Measurements from ENCODE around the gene FUT8.

FUT8 gene

DNA sequence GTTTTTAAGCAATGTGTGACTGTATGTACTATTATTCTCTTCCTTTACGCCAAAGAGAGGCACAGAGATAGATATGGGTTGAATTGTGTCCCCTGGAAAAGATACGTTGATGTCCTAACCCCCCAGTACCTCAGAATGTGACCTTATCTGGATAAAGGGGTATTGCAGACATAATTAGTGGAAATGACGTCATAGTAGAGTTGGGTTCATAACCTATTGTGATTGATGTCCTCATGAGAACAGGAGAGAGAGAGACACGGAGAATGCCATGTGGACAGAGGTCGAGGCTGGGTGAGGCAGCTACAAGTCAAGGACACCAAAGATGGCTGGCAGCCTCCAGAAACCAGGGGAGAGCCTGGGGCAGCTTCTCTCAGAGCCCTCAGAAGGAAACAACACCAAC lies 376.3 kb downstream of the FUT8 start:
- DNase-seq, result no peak

DNA sequence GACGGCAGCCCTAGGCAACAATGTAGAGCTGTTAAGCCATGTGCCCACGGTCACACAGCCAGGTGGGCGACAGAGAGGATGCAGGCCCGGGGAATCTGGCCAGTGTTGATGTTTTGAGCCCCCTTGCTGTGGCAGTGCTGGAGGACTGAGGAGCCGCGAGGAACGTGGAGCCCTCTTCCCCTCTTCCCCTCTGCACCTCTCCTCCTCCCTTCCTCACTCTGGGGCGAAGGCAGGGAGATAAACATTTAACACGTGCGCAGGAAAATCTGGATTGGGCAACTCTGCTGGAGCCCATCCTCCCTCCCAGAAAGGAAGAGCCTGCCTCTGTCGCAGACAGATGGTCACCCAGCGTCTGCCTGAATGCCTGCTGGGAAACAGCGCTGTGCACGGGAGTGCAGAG lies 376.8 kb downstream of the FUT8 start:
- no peak for DNase-seq

DNA sequence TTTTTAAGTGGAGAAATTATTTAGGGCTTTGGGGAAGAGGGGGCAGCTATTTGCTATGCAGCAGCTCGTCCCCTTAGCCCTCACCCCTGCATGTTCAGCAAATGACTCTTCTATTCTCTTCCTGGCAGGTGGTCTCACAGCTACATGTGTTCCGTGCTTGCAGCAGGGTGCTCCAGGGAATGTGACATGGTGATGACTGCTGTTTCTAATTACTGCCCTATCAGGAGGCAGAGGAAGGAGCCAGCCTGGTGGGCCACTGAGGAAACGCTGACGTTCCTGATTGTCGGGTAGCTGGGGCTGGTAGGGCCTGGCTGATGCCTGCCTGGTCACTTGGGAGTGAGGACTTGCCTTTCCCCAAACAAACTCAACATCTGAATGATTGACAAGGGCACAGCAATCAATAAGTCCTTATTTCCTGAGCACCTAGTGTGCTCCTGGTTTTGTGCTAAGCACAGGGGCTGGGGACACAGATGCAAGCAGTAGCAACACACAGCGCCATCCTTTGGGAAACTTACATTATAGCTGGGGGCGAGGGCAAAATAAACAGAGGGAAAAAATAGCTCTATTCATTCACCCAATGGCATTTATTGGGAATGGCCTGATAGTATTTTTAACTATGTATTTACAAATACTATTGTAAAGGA lies 377.8 kb downstream of the FUT8 start:
- DNase-seq, result no peak

DNA sequence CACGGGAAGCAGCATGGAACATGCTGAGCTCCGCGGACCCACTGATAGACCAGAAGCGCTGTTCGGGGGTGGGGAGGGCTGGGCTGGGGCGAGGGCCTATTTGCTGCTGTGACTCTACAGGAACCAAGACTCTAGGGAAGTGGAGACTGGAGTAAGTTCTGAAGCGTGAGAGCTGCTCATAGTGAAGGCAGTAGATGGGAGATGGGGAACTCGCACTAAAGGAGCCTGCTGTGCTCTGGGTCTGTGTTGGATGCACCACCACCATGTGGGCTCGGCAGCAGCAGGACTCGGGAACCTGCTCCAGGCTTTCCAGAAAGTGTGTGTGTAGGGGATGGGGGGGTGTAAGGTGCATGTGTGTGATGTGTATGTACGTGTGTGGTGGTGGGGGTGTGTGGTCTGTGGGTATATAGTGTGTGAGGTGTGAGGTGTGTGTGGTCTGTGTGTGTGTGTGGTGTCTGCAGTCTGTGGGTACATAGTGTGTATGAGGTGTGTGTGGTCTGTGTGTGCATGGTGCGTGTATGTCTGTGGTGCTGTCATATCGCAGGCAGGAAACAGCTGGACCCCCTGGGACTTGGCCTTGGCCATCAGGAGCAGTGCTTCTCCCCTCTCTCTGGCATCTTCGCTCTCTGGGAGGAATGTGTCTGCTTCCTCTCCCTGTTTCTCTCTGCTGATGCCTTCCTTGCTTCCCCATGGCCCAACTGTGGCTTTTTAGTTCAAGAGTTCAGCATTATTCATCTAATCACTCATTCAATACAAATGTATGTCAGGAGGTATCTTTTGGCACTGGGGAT lies 378.9 kb downstream of the FUT8 start:
- no peak for DNase-seq

DNA sequence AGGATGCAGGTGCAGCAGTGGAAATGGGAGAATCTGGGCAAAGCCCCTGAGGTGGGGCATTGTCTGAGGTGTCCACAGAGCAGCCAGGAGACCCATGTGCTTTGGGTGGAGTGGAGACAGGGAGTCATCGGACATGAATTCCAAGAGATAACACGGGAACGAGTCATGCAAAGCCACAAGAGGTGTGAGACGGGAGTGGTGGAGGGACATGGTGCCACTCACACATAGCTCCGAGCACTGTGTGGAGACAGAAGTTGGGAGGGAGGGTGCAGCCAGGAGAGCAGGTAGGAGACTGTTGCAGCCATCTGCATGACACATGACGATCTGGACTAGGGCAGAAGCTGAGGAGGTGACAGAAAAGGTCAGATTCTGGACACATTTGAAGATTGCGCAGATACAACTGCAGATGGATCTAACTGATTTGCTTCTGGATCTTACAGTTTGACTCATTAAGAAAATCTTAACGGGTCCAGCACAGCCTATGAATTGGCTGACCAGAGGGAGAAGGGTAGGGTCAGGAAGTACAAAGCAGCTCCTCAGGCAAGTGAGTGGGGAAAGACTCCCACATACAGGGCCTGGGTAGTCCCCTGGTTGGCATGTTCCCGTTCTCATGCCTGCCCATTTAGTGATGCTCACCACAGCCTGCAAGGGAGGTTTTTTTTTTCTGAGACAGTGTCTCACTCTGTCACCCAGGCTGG lies 379.8 kb downstream of the FUT8 start:
- DNase-seq, result no peak

Measured in DMS53 (cell line).